ENCODE data around the gene PGRMC2. TPM values are rescaled to one million over a fixed set of nuclear protein-coding genes. Genes with fewer than 3 reads are reported as not detected.

PGRMC2 gene
- total RNA-seq, 1 experiment from 2014 or later: 9.7 TPM

- Histone ChIP-seq H3K4me3 (ENCODE audit: insufficient read depth, low read depth, low read length) (no peak overlapping the region), H3K27me3 (ENCODE audit: control insufficient read depth, insufficient read depth, low read length) (no peaks in the 10 kb centered on the region), H3K36me3 (replicated peaks; ENCODE audit: control insufficient read depth, insufficient read depth, low read length) (no peaks in the 10 kb centered on the region; the same call in 1 of the 2 replicates)
- DNase-seq: no peak
Observed at GRCh38 chr4:128289523-128290158, 2.0 kb upstream of the PGRMC2 start.

DNA sequence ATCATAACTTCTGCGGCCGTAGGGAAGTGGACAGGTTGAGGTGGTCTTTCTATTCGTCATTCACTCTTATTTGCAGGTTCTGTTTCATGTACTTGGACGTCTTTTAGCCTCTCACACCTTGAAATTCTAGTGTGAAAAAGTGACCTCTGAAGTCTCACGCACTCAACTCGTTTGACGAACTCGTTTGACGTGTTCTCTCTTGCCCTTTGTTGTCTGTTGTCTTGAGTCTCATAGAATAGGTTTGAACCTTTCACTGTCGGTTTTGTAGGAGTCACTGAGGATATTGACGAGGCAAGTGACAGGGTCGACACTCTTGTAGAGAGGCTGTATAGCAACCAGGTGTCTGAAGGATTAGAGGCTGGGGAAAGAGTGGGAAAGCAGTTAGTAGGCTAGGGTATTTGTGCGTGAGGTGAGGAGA, 1.1 kb upstream of the PGRMC2 start:
- peak overlapping the region; percentile 92 for H3K4me3 ChIP-seq (ENCODE audit: insufficient read depth, low read depth, low read length)
- no peaks in the 10 kb centered on the region; the same call in 1 of the 2 replicates for H3K36me3 ChIP-seq (replicated peaks; ENCODE audit: control insufficient read depth, insufficient read depth, low read length)
- H3K27me3 ChIP-seq (ENCODE audit: control insufficient read depth, insufficient read depth, low read length): no peaks in the 10 kb centered on the region
- DNase-seq: no peak

GRCh38 chr4:128287871-128288688, 467 bp upstream of the PGRMC2 start:
- H3K36me3 ChIP-seq (replicated peaks; ENCODE audit: control insufficient read depth, insufficient read depth, low read length): no peaks in the 10 kb centered on the region; the same call in 1 of the 2 replicates
- H3K27me3 ChIP-seq (ENCODE audit: control insufficient read depth, insufficient read depth, low read length): no peaks in the 10 kb centered on the region
- peak; percentile 98 for DNase-seq
- H3K4me3 ChIP-seq (ENCODE audit: insufficient read depth, low read depth, low read length): peak overlapping the region; percentile 92

DNA sequence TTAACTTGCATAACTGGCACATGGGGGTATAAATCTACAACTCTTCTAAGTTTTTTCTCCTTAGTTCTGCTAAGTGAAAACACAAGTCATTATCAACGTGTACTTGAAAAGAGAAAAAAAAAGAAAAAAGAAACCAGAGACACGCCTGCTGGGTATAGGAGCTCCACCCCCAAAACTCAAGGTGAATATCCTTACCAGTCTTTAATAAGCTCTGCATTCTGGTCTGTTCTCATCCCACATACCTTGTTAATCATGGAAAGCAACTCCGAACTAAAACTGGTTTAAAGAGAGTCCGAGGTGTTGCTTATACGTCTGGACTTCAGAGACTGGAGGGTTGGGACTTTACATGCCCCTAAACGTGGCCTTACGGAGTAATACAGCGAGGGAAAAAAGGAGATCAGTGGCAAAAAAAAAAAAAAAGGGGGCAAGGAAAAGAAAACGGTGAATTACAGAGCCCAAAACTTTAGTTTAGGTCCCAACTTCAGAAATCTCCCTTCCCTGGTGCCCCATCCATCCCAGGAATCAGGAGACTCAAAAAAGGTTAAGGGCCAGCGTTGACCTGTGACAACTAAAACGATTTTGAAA, 1.0 kb downstream of the PGRMC2 start:
- Histone ChIP-seq H3K4me3 (ENCODE audit: insufficient read depth, low read depth, low read length) (peak overlapping the region; percentile 92), H3K27me3 (ENCODE audit: control insufficient read depth, insufficient read depth, low read length) (no peaks in the 10 kb centered on the region), H3K36me3 (replicated peaks; ENCODE audit: control insufficient read depth, insufficient read depth, low read length) (no peaks in the 10 kb centered on the region; the same call in 1 of the 2 replicates)
- peak; percentile 52 for DNase-seq

- Histone ChIP-seq H3K36me3 (replicated peaks; ENCODE audit: control insufficient read depth, insufficient read depth, low read length) (no peaks in the 10 kb centered on the region; the same call in 1 of the 2 replicates), H3K4me3 (ENCODE audit: insufficient read depth, low read depth, low read length) (no peak overlapping the region; the same call in 1 of the 2 replicates), H3K27me3 (ENCODE audit: control insufficient read depth, insufficient read depth, low read length) (no peaks in the 10 kb centered on the region)
- no peak for DNase-seq
Observed at GRCh38 chr4:128285085-128285997, 2.3 kb downstream of the PGRMC2 start.

DNA sequence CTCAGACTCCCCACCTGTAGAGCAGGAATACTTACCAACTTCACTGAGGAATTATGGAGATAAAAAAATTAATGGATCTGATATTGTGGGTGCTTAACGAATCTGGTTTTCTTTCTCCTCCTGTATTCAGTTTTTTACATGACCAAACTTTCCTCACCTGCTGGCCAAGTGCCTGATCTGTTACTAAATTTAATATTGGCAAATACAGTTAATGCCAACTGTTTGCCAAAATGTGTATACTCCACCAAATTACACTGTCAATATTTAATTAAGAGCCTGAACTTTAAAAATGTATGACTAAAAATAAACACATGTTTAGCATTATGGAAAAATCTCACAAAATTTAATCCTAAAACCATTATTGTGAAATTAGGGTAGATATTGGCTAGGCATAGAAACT, 3.3 kb downstream of the PGRMC2 start:
- Histone ChIP-seq H3K36me3 (replicated peaks; ENCODE audit: control insufficient read depth, insufficient read depth, low read length) (no peaks in the 10 kb centered on the region; the same call in 1 of the 2 replicates), H3K27me3 (ENCODE audit: control insufficient read depth, insufficient read depth, low read length) (no peaks in the 10 kb centered on the region), H3K4me3 (ENCODE audit: insufficient read depth, low read depth, low read length) (no peak overlapping the region)
- no peak for DNase-seq

GRCh38 chr4:128283071-128283470, 4.5 kb downstream of the PGRMC2 start:
- no peak for DNase-seq
- no peaks in the 10 kb centered on the region for H3K27me3 ChIP-seq (ENCODE audit: control insufficient read depth, insufficient read depth, low read length)
- H3K4me3 ChIP-seq (ENCODE audit: insufficient read depth, low read depth, low read length): no peak overlapping the region
- H3K36me3 ChIP-seq (replicated peaks; ENCODE audit: control insufficient read depth, insufficient read depth, low read length): no peaks in the 10 kb centered on the region; the same call in 1 of the 2 replicates

GRCh38 chr4:128282516-128282915, 5.1 kb downstream of the PGRMC2 start:
- H3K4me3 ChIP-seq (ENCODE audit: insufficient read depth, low read depth, low read length): no peak overlapping the region
- no peaks in the 10 kb centered on the region for H3K27me3 ChIP-seq (ENCODE audit: control insufficient read depth, insufficient read depth, low read length)
- DNase-seq: no peak
- H3K36me3 ChIP-seq (replicated peaks; ENCODE audit: control insufficient read depth, insufficient read depth, low read length): no peaks in the 10 kb centered on the region; the same call in 1 of the 2 replicates

GRCh38 chr4:128281354-128281753, 6.3 kb downstream of the PGRMC2 start:
- H3K36me3 ChIP-seq (replicated peaks; ENCODE audit: control insufficient read depth, insufficient read depth, low read length): no peaks in the 10 kb centered on the region; the same call in 1 of the 2 replicates
- no peaks in the 10 kb centered on the region for H3K27me3 ChIP-seq (ENCODE audit: control insufficient read depth, insufficient read depth, low read length)
- no peak overlapping the region for H3K4me3 ChIP-seq (ENCODE audit: insufficient read depth, low read depth, low read length)
- no peak for DNase-seq

GRCh38 chr4:128279624-128280225, 7.9 kb downstream of the PGRMC2 start:
- Histone ChIP-seq H3K27me3 (ENCODE audit: control insufficient read depth, insufficient read depth, low read length) (no peaks in the 10 kb centered on the region), H3K4me3 (ENCODE audit: insufficient read depth, low read depth, low read length) (no peak overlapping the region), H3K36me3 (replicated peaks; ENCODE audit: control insufficient read depth, insufficient read depth, low read length) (no peaks in the 10 kb centered on the region)
- no peak for DNase-seq

GRCh38 chr4:128277856-128278255, 9.8 kb downstream of the PGRMC2 start:
- no peak for DNase-seq
- Histone ChIP-seq H3K36me3 (replicated peaks; ENCODE audit: control insufficient read depth, insufficient read depth, low read length) (no peaks in the 10 kb centered on the region), H3K4me3 (ENCODE audit: insufficient read depth, low read depth, low read length) (no peak overlapping the region), H3K27me3 (ENCODE audit: control insufficient read depth, insufficient read depth, low read length) (no peaks in the 10 kb centered on the region)

- DNase-seq: no peak
- H3K27me3 ChIP-seq (ENCODE audit: control insufficient read depth, insufficient read depth, low read length): no peaks in the 10 kb centered on the region
- H3K36me3 ChIP-seq (replicated peaks; ENCODE audit: control insufficient read depth, insufficient read depth, low read length): peaks cover 3% of the 10 kb centered on the region; the same call in 1 of the 2 replicates
- no peak overlapping the region for H3K4me3 ChIP-seq (ENCODE audit: insufficient read depth, low read depth, low read length)
Observed at GRCh38 chr4:128275346-128275745, 12.3 kb downstream of the PGRMC2 start.

DNA sequence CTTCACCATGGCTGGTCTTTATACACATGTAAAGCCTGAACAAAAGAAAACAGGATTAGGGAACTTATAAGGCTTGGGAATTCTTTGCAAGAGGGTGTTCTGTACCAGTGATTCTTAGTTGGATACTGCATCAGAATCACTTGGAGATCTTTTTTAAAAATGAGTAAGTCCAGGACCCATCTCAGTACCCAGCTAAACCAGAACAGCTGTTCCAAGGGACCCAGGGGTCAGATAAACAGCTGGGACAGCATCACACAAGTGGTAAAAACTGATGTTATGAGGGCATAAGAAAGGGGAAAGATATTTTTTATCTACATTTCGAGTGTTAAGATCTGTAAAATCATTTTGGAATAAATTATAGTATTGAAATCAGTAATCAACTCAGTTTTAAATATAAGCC, 16.1 kb downstream of the PGRMC2 start:
- H3K4me3 ChIP-seq (ENCODE audit: insufficient read depth, low read depth, low read length): no peak overlapping the region
- H3K27me3 ChIP-seq (ENCODE audit: control insufficient read depth, insufficient read depth, low read length): no peaks in the 10 kb centered on the region
- no peak for DNase-seq
- peaks cover 5% of the 10 kb centered on the region for H3K36me3 ChIP-seq (replicated peaks; ENCODE audit: control insufficient read depth, insufficient read depth, low read length)

- Histone ChIP-seq H3K36me3 (replicated peaks; ENCODE audit: control insufficient read depth, insufficient read depth, low read length) (peaks cover 5% of the 10 kb centered on the region), H3K4me3 (ENCODE audit: insufficient read depth, low read depth, low read length) (no peak overlapping the region)
- no peak for DNase-seq
Observed at GRCh38 chr4:128268970-128269369, 18.6 kb downstream of the PGRMC2 start.

More at GRCh38 chr4:128268970-128269369, 18.6 kb downstream of the PGRMC2 start:
- H3K27me3 ChIP-seq (ENCODE audit: control insufficient read depth, insufficient read depth, low read length): no peaks in the 10 kb centered on the region

All from H7 (cell line).